IPS DF 4.7 (cell line): ENCODE results near the gene STRN.
"Not testable (repeated sequence)": the region's sequence is repeated elsewhere in the genome, so short reads cannot be mapped to it uniquely, and the experiment has no call there.

Source experiments
- DNase-seq: peaks from one replicate; pipeline ENCODE4 v3.0.0-alpha.2; 2013; ENCODE audit warnings: low spot score; ENCODE audit errors: extremely low read depth

STRN gene

DNA sequence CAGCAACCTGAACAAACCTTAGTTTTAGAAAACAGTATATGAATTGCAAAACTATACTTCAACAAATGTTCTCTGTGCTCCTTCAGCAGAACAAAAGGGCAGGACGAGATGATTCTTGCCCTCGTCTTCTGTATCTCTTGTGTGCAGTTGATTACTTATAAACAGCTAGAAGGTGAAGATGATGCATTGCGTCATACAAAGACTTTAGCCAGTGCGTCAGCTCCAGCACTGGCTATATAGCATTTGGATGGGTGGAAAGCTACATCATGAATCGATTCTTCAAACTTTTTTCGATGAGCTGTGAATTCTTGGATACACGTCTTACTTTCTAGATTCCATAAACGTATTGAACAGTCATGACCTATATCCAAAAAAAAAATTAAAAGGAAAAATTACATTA is 117.1 kb downstream of the STRN start:
- no peak for DNase-seq

DNA sequence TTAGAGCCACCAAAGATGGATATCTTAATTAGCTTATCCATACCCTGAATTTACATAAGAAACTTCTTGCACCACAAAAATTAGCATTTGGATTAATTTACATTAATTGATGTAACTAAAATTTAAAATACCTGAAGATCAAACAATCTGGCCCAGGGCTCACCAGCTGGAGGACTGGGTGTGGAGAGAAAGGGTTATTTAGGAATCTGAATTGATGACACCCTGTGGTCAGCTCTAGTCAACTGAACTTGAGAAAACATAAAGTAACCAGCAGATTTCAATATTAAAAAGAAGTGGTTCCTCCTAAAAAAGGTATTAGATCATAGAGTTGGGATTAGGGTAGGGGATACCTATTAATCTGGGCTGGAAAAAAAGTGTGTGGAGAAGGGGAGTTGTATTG is 122.5 kb downstream of the STRN start:
- no peak for DNase-seq

DNA sequence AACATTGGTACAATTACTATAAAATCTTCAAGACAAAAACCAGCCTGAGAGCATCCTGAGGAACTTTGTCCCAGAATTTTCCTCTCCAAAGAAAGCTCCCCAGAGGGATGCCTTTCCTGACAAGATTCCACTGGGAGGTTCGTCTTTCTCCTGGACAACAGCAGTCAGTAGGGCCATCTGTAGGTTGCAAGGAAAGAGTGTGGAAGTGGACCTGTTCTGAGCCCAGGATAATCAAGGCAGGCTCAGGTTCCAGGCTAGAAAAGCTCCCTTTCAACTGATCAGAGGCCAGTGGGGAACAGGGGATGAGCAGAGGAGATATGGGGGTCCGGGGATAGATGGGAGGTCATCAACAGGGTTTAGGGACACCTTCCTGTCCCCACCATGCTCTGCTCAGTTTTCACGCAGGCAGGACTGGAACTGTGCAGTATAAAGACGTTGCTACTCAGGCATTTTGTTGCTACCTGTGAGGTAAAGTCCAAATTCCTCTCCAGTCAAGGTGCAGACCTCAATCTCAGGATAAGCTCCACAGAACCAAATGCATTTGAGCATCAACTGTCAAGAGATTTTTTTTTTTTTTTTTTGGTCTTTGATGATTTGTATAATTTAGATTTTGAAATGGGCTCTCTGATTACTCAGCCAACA is 126.2 kb downstream of the STRN start:
- no peak for DNase-seq

DNA sequence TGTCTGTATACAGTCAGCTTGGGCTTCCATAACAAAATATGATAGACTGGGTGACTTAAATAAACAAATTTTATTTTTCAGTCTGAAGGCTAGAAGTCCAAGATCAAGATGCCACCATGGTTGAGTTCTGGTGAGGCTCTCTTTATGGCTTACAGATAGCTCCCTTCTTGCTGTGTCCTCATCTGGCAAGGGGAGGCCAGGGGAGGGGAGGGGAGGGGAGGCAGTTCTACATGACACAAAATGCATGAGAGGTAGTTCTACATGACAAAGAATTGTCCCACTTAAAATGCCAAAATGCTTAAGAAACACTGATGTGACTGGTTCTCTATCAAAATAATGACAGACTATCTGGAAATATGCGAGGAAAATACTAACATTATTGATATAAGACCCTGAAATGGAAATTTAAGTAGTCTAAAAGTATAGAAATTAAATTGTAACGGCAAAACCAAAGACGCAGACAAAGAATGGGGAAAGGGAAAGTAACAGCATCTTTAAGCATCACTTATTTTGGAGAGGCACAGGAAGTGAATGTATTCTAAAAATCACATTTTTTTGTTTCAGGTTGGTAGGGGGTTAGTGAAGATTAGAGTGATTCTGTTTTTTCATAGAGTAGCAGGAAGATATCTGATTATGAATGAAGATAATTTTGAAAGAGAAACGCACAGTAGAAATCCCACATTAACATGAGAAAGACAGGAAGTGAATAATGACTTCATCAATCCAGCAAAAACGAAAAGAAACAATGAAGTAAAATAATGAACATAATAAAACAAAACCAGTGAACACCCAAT is 131.4 kb downstream of the STRN start:
- no peak for DNase-seq

DNA sequence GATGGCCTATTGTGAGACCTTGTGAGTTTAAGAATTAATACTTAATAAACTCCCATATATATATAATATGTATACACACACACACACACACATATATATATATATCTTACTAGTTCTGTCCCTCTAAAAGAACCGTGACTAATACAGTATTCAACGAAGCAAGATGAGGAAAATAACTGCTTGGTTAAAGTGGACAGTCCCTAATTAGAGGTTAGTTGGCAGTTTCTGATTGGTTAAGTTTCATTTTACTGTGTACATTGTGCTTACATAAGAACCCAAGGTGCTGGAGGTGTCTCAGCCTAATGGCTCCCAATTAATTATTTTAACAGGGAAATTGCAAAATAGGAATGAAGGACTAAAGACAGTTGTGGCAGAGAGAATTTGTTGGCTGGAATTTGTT is 132.1 kb downstream of the STRN start:
- DNase-seq = no peak

DNA sequence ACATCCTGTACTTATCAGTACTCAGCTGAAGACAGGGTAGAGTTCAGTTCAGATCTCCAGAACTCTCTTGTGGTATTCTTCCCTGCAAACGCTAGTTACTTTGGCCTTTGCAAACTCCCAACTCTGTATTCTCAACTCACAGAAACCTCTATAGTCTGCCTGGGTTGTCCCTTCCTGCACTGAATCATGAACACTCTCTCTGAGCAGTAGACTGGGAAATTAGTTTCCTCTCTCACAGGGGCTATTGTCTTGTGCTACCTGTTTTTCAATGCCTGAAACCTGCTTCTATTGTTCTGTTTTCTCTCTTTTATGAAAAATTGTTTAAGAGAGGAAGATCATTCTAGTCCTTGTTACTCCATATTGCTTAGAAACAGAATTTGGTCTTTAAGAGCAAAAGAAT is 135.2 kb downstream of the STRN start:
- DNase-seq = no peak

DNA sequence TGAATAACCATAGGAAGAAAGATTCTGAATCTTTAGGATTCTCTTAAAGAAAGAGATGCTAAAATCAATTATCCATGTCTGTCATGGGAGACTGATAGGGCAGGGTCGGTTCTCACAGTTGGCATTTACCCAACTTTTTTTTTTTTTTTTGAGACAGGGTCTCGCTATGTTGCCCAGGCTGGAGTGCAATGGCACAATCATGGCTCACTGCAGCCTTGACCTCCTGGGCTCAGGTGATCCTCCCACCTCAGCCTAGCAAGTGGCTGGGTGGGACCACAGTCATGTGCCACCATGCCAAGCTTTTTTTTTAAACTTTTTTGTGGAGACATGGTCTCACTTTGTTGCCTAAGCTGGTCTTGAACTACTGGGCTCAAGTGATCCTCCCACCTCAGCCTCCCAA is 141.7 kb downstream of the STRN start:
- not testable (repeated sequence) for DNase-seq

DNA sequence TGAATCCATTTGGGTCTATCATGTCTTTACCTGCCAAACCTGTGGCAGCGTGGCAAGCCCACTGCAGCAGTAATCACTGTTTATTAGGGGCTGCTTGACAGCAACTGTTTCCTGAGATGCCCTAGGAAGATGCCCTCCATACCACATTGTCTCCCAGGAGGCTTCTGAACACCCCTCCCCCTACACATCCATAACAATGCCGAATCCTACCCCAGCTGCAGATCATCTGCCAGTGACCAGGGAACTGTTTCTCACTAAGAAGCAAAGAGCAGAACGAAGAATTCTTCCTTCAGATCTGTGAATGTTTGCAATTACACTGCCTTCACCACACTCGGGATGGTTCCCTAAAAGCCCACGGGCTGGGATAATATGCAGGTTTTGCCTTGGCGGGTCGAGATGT is 142.1 kb downstream of the STRN start:
- DNase-seq = no peak

DNA sequence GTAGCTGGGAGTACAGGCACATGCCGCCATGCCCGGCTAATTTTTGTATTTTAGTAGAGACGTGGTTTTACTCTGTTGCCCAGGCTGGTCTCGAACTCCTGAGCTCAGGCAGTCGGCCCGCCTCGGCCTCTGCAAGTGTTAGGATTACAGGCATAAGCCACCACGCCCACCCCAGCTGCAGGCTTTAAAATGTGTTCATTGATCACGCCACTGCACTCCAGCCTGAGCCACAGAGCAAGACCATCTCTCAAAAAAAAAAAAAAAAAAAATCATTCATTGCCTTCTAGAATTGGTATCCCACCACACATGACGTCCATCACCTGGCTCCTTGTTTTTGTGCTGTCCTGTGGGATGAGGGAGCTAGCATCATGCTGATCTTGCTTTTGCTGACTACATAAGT is 142.5 kb downstream of the STRN start:
- DNase-seq = no peak

DNA sequence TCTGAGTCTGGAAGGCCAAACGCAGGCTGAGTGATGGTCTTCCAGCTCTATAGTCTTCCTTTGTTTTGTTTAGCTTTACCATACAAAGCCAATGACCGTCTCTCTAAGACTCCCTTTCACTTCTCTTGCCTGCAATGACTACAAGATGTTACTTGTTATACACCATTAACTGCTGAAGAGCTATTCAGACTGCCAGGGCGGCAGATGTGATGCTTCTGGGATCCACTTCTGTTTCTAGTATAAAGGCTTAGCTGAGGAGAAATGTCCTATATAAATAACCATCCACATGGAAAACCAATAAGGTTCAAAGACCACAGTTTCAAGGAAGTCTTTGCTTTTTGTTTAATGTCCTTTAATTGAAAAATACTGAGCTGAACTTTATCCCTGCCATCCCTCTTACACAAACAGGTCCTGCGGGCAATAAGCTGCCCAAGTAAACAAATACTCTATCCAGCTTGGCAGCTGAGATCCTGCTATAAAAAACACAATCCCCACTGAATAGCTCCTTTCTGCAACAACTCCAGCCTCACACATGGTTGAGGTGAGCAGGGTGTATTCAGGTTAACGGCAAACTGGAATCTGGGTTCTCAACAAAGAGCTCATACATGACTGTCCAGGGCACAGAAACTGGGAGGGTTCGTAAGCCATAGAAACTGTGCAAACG is 145.3 kb downstream of the STRN start:
- no peak for DNase-seq

DNA sequence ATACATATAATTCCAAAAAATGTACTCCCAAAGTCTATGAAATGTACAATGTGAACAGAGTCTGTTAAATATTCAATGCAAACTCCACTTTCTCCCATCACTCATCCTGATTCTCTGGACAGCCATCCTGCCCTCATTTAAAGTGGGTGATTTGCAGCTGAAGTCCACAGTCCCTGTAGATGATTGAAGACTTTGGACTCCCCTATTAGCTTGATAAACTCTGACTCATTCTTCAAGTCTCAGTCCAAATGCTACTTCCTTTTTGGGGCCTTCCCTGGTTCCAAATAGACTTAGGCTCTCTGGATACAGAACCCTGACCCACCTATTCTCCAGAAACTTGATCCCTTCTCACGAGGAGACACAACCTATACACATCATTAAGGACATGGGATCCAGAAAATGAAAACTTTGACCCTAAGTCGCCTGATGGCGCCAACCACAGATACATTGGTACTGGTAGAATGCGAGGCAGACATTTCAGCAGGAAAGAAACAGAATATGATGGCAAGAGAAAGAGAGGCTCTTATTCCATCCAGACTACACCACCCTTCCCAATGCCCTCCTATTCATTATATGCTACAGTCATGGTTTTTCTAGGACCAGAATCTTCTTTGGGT is 147.1 kb downstream of the STRN start:
- no peak for DNase-seq

DNA sequence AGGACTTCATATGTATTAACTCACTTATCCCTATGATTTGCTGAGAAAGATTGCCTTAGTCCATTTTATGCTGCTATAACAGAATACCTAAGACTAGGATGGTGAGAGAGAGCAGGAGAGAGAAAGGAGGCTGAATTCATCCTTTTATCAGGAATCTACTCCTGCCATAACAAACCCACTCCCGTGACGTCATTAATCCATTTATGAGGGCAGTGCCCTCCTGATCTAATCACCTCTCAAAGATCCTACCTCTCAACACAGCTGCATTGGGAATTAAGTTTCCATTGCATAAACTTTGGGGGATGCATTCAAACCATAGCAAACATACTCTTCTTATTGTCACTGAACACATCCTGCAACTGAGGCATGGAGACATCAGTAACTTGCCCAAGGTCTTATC is 147.8 kb downstream of the STRN start:
- DNase-seq = no peak

DNA sequence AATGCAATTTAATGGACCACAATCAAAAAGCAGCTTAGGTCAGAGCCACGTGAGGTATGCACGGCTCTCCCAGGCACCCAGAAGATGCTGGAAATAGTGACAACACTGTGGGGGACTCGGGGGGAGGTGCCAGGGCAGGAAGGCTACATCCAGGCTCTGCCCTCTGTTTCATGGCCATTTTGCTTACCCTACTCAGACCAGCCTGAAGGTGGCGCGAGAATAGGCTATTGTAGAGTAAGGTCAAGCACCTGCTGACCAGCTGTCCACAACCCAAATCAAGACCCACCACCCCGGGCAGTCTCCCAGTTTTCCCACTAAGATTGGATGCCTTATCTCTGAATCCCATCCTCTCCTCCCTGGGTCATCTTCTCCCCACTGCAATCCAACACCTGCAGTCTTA is 154.1 kb downstream of the STRN start:
- DNase-seq = no peak

DNA sequence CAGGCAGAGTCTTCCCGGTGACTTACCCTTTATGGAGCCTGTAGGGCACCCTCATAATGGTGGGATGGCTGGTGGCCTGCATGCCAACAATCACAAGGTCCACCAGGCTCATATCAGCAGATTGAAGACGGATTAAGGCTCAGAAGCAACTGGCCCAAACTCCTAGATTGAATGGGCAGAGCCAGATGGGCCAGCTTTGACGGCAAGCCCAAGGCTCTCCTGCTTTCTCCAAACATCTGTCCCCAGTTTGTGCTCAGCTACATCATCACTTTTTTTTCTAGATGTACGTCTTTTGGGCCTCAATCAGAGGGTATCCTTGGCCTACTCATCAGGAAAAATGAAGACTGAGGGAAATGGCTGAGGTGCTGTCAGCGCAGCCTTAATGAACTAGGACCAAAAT is 155.3 kb downstream of the STRN start:
- no peak for DNase-seq

DNA sequence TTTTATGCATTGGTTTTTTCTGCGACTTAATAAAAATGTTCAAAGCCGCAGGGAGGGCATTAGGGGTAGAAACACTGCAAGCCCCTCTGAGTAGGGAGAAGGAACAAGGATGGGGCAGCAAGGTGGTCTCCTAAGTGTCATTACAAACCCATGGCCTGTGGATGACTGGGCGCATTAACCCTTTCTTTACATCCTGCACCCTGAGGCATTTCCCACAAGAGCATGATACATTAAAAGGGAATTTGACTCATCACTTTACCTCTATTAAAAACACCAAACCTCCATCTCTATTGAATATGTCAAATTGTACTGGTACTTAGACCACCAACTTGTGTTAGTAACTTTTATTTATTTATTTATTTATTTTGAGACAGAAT is 157.3 kb downstream of the STRN start:
- DNase-seq = no peak

DNA sequence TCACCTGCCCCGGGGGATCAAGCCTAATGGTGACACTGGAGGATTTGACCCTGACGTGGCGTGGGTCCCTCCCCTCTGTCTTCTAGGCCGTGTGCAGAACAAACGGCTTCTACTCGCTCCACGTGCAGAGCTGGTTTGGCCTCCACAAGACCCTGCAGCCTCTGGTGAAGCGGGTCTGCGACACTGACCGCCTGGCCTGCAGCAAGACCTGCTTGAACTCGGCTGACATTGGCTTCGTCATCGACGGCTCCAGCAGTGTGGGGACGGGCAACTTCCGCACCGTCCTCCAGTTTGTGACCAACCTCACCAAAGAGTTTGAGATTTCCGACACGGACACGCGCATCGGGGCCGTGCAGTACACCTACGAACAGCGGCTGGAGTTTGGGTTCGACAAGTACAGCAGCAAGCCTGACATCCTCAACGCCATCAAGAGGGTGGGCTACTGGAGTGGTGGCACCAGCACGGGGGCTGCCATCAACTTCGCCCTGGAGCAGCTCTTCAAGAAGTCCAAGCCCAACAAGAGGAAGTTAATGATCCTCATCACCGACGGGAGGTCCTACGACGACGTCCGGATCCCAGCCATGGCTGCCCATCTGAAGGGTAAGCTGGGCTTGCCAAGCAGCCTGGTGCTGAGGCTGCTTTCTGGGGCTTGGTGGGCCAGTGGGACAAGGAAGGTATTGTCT is 157.8 kb downstream of the STRN start:
- no peak for DNase-seq

DNA sequence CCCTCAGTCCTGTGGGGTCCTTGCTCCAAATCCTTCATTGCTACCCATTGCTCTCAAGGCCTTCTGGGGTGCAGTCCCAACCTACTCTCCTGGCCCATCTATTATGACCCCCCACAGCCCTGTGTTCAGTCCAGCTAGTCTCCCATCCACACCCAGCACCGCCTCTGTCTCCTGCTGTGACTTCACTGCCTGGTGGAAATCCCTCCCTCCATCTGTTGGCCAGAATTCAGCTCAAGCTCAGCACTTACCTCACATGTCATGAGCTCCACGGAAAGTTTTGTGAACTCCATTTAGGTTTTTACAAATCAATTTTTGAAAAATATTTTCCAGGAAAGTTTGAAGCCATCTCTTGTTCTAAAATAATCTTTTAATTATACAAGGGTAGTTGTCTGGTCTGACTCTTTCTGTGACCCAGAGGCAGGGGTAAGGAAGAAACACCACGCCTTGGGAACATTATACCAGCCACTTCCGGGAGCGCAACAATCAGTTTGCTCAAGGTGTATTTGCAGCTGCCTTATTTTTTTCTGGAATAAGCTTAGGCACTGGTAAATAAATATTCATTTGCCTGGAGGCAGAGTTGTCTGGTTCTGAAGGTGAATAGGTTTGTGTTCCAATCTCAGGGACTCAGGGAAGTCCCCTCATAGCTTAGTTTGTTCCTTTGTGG is 159.0 kb downstream of the STRN start:
- no peak for DNase-seq

DNA sequence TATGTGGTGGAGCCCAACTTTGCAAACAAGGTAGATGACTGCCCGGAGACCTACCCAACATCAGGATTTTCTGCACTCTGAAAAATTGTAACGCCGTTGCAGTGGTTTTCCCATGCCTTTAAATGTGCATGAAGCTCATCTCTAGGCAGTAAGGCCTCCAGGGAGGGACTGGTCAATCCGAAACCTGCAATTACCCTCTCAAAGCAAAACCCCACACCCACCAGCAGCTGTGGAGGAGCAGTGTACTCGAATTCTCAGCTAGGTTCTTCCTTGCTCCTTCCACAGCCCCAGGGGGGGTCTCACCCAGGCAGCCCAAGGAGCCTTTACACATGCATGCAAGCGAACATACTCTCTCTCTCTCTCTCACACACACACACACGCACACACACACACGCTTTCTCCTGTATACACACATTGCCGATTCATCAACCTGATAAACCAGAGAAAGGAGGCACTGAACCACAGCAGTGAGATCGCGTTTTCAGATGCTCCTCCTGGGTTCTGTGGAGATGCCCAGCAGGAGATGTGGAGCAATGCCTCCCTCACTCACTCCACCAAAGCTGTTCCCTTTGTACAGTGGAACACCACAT is 160.6 kb downstream of the STRN start:
- no peak for DNase-seq

DNA sequence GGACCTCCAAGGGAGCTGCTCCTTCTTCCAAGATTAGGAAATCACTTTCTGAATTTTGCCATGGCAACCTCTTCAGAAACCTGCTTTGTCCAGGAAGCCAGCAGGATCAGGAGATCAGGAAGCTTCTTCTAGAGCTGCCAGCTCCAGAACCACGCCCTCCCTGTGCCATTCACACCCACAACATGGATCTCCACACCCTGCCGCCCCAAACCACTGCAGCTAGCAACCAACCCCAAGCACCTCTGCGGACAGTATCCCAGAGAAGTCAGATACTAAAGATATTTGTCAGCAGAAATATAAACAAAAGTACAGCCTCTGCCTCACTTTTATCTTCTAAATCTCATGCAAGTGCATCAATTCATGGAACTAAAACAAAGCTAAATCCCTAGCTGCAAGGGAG is 163.4 kb downstream of the STRN start:
- DNase-seq = no peak

DNA sequence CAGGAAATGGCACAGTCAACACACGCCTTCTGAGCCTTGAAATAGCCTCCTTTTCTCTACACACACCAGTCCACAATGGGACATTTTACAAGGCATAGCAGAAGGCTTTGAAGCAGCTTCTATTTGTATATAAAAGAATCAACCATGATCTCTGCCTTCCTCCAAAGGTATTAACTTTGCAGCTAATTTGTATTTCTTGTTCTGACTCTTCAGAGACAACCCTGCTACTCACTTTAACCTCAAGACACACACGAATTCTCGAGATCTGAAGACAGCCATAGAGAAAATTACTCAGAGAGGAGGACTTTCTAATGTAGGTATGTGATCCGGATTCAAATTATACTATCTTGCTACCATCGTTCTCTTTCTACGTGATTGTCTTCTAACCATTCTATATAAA is 165.2 kb downstream of the STRN start:
- DNase-seq = no peak

DNA sequence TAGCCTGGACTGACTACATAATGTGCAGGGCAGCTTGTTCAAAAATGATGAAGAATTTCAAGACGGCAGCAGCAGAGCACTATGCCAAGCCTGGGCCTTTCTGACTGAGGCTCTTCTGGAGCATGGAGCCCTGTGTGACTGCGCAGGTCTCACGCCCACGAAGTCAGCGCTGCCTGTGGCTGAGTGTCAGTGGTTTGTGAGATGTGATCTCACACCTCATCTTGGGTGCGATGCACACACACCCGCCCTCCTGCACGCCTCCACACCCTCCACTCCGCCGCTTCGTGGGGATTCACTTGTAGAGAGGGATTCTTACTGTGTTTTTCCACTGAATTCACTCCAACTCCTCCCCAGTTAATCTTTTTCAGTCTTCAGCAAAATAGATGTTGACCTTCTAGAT is 166.0 kb downstream of the STRN start:
- no peak for DNase-seq
